ENCODE measurements around the gene TMEM74B. TPM values are rescaled to one million over a fixed set of nuclear protein-coding genes. Genes with fewer than 3 reads are reported as not detected.

The TMEM74B gene
- total and polyA plus RNA-seq, 9 of the 15 experiments (the other 6 are each of a cell fraction or from before 2014, with no cell fraction given): 0.24 to 19.0 (median 7.5) TPM

DNA sequence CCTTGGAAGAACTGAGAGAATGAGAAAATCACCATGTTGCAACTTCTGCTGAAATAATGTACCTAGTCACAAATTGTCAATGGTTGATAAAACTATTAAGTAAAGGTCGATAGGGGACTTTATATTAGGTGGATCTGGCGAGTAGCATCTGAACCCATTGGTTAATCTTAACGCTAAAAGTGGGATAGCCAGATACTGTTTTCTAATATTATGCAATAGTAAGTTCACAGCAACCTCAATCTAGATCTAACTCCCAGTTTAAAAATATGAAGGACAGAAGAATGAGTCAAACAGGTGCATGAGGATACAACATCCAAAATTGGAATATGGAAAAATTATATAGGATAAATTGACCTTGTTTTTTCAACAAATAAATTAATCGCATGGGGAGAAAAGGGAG, 47.5 kb downstream of the TMEM74B start (continued):
- TF ChIP-seq, protein P1, sequence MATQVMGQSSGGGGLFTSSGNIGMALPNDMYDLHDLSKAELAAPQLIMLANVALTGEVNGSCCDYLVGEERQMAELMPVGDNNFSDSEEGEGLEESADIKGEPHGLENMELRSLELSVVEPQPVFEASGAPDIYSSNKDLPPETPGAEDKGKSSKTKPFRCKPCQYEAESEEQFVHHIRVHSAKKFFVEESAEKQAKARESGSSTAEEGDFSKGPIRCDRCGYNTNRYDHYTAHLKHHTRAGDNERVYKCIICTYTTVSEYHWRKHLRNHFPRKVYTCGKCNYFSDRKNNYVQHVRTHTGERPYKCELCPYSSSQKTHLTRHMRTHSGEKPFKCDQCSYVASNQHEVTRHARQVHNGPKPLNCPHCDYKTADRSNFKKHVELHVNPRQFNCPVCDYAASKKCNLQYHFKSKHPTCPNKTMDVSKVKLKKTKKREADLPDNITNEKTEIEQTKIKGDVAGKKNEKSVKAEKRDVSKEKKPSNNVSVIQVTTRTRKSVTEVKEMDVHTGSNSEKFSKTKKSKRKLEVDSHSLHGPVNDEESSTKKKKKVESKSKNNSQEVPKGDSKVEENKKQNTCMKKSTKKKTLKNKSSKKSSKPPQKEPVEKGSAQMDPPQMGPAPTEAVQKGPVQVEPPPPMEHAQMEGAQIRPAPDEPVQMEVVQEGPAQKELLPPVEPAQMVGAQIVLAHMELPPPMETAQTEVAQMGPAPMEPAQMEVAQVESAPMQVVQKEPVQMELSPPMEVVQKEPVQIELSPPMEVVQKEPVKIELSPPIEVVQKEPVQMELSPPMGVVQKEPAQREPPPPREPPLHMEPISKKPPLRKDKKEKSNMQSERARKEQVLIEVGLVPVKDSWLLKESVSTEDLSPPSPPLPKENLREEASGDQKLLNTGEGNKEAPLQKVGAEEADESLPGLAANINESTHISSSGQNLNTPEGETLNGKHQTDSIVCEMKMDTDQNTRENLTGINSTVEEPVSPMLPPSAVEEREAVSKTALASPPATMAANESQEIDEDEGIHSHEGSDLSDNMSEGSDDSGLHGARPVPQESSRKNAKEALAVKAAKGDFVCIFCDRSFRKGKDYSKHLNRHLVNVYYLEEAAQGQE (IDR thresholded peaks at IDR 0.05; ENCODE audit: borderline replicate concordance): no peak
- TF ChIP-seq, protein P1 (CRISPR knock-in tag; IDR thresholded peaks at IDR 0.05; ENCODE audit: low read depth): no peak
- TF ChIP-seq, protein P2, sequence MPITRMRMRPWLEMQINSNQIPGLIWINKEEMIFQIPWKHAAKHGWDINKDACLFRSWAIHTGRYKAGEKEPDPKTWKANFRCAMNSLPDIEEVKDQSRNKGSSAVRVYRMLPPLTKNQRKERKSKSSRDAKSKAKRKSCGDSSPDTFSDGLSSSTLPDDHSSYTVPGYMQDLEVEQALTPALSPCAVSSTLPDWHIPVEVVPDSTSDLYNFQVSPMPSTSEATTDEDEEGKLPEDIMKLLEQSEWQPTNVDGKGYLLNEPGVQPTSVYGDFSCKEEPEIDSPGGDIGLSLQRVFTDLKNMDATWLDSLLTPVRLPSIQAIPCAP (CRISPR knock-in tag; IDR thresholded peaks at IDR 0.05; ENCODE audit: borderline replicate concordance): no peak
- TF ChIP-seq PHF20 (IDR thresholded peaks at IDR 0.05; ENCODE audit: partially characterized antibody) (no peak), CXXC5 (CRISPR knock-in tag; IDR thresholded peaks at IDR 0.05) (no peak), CBFA2T3 (IDR thresholded peaks at IDR 0.05) (no peak), ZC3H11A (IDR thresholded peaks at IDR 0.05; ENCODE audit: low read depth, low read length) (no peak)
- TF ChIP-seq, protein P3, sequence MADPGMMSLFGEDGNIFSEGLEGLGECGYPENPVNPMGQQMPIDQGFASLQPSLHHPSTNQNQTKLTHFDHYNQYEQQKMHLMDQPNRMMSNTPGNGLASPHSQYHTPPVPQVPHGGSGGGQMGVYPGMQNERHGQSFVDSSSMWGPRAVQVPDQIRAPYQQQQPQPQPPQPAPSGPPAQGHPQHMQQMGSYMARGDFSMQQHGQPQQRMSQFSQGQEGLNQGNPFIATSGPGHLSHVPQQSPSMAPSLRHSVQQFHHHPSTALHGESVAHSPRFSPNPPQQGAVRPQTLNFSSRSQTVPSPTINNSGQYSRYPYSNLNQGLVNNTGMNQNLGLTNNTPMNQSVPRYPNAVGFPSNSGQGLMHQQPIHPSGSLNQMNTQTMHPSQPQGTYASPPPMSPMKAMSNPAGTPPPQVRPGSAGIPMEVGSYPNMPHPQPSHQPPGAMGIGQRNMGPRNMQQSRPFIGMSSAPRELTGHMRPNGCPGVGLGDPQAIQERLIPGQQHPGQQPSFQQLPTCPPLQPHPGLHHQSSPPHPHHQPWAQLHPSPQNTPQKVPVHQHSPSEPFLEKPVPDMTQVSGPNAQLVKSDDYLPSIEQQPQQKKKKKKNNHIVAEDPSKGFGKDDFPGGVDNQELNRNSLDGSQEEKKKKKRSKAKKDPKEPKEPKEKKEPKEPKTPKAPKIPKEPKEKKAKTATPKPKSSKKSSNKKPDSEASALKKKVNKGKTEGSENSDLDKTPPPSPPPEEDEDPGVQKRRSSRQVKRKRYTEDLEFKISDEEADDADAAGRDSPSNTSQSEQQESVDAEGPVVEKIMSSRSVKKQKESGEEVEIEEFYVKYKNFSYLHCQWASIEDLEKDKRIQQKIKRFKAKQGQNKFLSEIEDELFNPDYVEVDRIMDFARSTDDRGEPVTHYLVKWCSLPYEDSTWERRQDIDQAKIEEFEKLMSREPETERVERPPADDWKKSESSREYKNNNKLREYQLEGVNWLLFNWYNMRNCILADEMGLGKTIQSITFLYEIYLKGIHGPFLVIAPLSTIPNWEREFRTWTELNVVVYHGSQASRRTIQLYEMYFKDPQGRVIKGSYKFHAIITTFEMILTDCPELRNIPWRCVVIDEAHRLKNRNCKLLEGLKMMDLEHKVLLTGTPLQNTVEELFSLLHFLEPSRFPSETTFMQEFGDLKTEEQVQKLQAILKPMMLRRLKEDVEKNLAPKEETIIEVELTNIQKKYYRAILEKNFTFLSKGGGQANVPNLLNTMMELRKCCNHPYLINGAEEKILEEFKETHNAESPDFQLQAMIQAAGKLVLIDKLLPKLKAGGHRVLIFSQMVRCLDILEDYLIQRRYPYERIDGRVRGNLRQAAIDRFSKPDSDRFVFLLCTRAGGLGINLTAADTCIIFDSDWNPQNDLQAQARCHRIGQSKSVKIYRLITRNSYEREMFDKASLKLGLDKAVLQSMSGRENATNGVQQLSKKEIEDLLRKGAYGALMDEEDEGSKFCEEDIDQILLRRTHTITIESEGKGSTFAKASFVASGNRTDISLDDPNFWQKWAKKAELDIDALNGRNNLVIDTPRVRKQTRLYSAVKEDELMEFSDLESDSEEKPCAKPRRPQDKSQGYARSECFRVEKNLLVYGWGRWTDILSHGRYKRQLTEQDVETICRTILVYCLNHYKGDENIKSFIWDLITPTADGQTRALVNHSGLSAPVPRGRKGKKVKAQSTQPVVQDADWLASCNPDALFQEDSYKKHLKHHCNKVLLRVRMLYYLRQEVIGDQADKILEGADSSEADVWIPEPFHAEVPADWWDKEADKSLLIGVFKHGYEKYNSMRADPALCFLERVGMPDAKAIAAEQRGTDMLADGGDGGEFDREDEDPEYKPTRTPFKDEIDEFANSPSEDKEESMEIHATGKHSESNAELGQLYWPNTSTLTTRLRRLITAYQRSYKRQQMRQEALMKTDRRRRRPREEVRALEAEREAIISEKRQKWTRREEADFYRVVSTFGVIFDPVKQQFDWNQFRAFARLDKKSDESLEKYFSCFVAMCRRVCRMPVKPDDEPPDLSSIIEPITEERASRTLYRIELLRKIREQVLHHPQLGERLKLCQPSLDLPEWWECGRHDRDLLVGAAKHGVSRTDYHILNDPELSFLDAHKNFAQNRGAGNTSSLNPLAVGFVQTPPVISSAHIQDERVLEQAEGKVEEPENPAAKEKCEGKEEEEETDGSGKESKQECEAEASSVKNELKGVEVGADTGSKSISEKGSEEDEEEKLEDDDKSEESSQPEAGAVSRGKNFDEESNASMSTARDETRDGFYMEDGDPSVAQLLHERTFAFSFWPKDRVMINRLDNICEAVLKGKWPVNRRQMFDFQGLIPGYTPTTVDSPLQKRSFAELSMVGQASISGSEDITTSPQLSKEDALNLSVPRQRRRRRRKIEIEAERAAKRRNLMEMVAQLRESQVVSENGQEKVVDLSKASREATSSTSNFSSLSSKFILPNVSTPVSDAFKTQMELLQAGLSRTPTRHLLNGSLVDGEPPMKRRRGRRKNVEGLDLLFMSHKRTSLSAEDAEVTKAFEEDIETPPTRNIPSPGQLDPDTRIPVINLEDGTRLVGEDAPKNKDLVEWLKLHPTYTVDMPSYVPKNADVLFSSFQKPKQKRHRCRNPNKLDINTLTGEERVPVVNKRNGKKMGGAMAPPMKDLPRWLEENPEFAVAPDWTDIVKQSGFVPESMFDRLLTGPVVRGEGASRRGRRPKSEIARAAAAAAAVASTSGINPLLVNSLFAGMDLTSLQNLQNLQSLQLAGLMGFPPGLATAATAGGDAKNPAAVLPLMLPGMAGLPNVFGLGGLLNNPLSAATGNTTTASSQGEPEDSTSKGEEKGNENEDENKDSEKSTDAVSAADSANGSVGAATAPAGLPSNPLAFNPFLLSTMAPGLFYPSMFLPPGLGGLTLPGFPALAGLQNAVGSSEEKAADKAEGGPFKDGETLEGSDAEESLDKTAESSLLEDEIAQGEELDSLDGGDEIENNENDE (IDR thresholded peaks at IDR 0.05; ENCODE audit: low read depth, low read length): no peak

All from K562 (cell line).